ENCODE measurements around the gene AGXT.

Gene AGXT

DNA sequence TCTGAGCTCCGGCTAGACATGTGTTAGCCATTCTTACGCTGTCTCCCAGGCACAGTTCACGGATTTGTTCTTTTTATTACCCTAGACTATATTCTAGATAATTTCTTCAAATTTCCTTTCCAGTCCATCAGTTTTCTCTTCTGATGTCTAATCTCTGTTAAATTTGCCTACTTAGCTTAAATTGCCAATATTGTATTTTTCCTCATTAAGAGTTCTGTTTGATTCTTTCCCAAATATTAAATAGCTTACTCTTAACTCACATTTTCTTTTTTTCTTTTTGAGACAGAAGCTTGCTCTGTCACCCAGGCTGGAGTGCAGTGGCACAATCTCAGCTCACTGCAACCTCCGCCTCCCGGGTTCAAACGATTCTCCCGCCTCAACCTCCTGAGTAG lies 58.8 kb downstream of the AGXT start:
- no peak for DNase-seq (ENCODE audit: low read depth in 2 of 2)

DNA sequence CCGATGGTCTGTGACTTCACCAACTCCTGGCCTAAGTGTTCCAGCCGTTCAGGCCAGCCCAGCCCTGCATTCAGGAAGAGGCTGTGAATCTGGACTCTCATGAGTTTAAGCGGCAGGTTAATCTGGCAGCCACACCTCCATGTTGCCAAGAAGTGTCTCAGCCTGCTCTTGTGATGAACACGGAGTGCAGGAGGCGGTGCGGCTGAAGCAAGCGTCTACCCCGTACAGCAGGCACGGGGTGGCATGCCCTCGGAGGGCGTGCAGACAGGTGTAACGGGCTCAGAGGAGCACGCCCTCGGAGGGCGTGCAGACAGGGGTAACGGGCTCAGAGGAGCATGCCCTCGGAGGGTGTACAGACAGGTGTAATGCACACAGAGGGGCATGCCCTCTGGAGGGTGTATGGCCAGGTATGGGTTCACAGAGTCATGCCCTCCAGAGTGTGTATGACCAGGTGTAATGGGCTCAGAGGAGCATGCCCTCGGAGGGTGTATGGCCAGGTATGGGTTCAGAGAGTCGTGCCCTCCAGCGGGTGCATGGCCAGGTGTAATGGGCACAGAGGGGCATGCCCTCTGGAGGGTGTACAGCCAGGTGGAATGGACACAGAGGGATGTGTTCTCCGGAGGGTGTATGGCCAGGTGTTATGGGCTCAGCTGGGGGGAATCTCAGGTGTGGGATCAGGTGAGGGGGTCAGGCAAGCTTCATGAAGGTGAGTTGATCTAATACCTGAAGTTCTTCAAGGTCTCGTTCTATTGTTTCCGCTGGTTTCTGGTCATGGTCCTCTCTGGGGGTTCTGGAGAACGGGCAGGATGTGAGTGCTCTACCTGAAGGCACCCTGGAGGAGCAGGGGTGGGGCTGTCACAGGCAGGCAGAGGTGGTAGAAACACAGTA lies 60.1 kb downstream of the AGXT start:
- no peak for DNase-seq (ENCODE audit: low read depth in 2 of 2)

DNA sequence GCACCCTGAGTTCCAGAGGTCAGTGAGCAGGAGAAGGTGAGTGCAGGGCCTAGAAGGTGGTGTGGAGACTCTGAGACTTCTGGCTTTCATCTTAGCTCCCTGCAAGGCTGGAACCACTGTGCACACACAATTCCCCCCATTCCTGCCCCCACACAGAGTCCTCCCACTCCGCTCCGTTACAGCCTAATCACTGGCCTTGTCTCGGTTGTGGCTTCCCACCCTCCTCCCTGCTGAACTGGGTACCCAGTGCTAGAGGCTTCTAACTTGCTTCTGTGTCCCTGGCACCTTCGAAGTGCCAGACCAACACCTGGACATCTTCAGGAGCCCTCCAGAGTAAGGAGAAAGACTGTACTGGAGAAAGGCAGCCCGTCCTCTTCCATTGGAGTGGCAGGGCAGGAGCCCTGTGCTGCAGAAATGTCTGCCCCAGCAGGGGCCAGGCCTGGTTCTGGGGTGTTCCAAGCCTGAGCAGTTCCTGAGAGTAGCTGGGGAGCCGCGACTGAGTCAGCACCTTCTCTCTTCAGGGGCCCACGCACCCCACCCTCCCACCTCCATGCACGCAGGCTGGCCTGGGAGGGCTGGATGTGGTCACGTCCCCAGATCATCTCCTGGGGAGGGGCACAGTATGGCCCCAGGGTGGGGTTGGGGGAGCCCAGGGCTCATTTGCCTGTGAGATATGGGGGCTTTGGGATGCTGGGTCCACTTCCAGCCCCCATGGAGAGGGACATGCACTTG lies 60.9 kb downstream of the AGXT start:
- DNase-seq (ENCODE audit: low read depth in 2 of 2) = no peak
